ENCODE data around the gene COBL. TPM values are rescaled to one million over a fixed set of nuclear protein-coding genes. Genes with fewer than 3 reads are reported as not detected.

The COBL gene
- total and polyA plus RNA-seq, 9 of the 15 experiments (the other 6 are each of a cell fraction or from before 2014, with no cell fraction given) = 0.01 to 2.4 (median 0.09) TPM; not detected in 3

DNA sequence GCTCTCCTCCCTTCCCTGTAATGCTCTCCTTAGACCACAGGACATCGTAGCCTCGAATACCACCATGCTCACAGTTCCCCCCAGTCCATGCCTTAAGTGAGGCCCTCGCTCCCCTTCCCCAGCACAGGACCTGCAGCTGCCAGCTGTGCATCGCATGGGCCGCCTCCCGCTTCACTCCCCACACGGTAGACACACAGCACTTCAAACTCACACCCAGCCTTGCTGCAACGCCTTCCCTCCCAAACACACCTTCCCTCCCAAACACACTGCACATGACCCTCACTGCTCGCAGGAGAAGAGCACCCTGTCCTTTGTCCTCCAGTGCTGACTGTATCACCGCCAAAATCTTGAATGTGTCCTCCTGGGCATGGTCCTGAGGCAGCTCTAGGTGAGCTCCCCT is 42.6 kb downstream of the COBL start:
- no peaks in the 10 kb centered on the region for H3K9me1 ChIP-seq (ENCODE audit: control insufficient read depth, insufficient read depth, low read length)
- H3K27ac ChIP-seq (ENCODE audit: extremely low read depth, low read depth, low read length) = no peak overlapping the region
- no peaks in the 10 kb centered on the region; the same call in 1 of the 2 replicates for H4K20me1 ChIP-seq (replicated peaks; ENCODE audit: control insufficient read depth, insufficient read depth, low read length)
- H3K27me3 ChIP-seq (ENCODE audit: control insufficient read depth in 2 of 2, insufficient read depth in 2 of 2, low read length in 2 of 2) = peaks cover 22 to 48% of the 10 kb centered on the region in 2 experiments
- ChIA-PET CTCF (ENCODE audit: low intra/inter-chr PET ratio) (no interaction called here), POLR2A (no interaction called here)
- in situ Hi-C loops (cut with MboI) = no loop called here
- no peaks in the 10 kb centered on the region for H3K36me3 ChIP-seq (ENCODE audit: control insufficient read depth, insufficient read depth, low read length)
- H3K9ac ChIP-seq (ENCODE audit: insufficient read depth in 1 of 2, low read depth in 2 of 2, low read length in 2 of 2) = no peak overlapping the region
- BruUV-seq (replicated peaks) = no TSS peak
- H3K79me2 ChIP-seq (ENCODE audit: control insufficient read depth, insufficient read depth, low read length) = no peaks in the 10 kb centered on the region
- no peak overlapping the region for H2AFZ ChIP-seq (ENCODE audit: low read depth, low read length)
- DNase-seq (ENCODE audit: extremely low read depth in 1 of 4, low spot score in 3 of 4) (no peak), FAIRE-seq (no peak), ATAC-seq (no peak)
- H3K4me2 ChIP-seq (ENCODE audit: insufficient read depth, low read length) = no peak overlapping the region
- H3K9me3 ChIP-seq (replicated peaks; ENCODE audit: control insufficient read depth, insufficient read depth, low read depth, low read length) = no peaks in the 10 kb centered on the region
- TF ChIP-seq KAT7 (CRISPR knock-in tag; IDR thresholded peaks at IDR 0.05; ENCODE audit: borderline replicate concordance) = no peak
- TF ChIP-seq SP2 (IDR thresholded peaks at IDR 0.05; ENCODE audit: extremely low read depth, low read depth, low read length, poor library complexity, severe bottlenecking) = no peak
- no peak for TF ChIP-seq E2F3 (CRISPR knock-in tag; IDR thresholded peaks at IDR 0.05)
- no peak for TF ChIP-seq NR2C1 (IDR thresholded peaks at IDR 0.05)
- TF ChIP-seq NR2C1 (tag; IDR thresholded peaks at IDR 0.05) = no peak
- TF ChIP-seq NR2C2 (CRISPR knock-in tag; IDR thresholded peaks at IDR 0.05) = no peak
- TF ChIP-seq NR2C2 (tag; IDR thresholded peaks at IDR 0.05) = no peak
- TF ChIP-seq ZNF79 (CRISPR knock-in tag; IDR thresholded peaks at IDR 0.05; ENCODE audit: low read depth) = no peak
- TF ChIP-seq JUN (IDR thresholded peaks at IDR 0.05; ENCODE audit: borderline replicate concordance, low read depth, low read length) = no peak
- TF ChIP-seq JUN (CRISPR knock-in tag; IDR thresholded peaks at IDR 0.05; ENCODE audit: borderline replicate concordance) = no peak
- no peak for TF ChIP-seq E2F6 (IDR thresholded peaks at IDR 0.05; ENCODE audit: borderline replicate concordance in 1 of 2, extremely low read depth in 1 of 2, insufficient read depth in 1 of 2, insufficient read length in 1 of 2, low read depth in 1 of 2, low read length in 1 of 2, poor library complexity in 1 of 2, severe bottlenecking in 1 of 2)
- TF ChIP-seq, protein P1, sequence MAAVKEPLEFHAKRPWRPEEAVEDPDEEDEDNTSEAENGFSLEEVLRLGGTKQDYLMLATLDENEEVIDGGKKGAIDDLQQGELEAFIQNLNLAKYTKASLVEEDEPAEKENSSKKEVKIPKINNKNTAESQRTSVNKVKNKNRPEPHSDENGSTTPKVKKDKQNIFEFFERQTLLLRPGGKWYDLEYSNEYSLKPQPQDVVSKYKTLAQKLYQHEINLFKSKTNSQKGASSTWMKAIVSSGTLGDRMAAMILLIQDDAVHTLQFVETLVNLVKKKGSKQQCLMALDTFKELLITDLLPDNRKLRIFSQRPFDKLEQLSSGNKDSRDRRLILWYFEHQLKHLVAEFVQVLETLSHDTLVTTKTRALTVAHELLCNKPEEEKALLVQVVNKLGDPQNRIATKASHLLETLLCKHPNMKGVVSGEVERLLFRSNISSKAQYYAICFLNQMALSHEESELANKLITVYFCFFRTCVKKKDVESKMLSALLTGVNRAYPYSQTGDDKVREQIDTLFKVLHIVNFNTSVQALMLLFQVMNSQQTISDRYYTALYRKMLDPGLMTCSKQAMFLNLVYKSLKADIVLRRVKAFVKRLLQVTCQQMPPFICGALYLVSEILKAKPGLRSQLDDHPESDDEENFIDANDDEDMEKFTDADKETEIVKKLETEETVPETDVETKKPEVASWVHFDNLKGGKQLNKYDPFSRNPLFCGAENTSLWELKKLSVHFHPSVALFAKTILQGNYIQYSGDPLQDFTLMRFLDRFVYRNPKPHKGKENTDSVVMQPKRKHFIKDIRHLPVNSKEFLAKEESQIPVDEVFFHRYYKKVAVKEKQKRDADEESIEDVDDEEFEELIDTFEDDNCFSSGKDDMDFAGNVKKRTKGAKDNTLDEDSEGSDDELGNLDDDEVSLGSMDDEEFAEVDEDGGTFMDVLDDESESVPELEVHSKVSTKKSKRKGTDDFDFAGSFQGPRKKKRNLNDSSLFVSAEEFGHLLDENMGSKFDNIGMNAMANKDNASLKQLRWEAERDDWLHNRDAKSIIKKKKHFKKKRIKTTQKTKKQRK (IDR thresholded peaks at IDR 0.05; ENCODE audit: borderline replicate concordance, low read depth, low read length) = no peak
- no peak for TF ChIP-seq ZNF146 (CRISPR knock-in tag; IDR thresholded peaks at IDR 0.05; ENCODE audit: unreplicated experiment)
- no peak for TF ChIP-seq ZNF696 (CRISPR knock-in tag; conservative IDR thresholded peaks at IDR 0.05)
- H3K4me3 ChIP-seq = no peak overlapping the region
- WGBS (ENCODE audit: insufficient coverage, low coverage, missing lambda C conversion rate) = under 1% methylated on average over 10 of the region's 10 CpGs
- intact Hi-C loops (cut with micrococcal nuclease) = no loop called here
- H3K4me1 ChIP-seq (replicated peaks in 1 of 2; ENCODE audit: control insufficient read depth in 2 of 2, insufficient read depth in 2 of 2, low read length in 2 of 2) = no peaks in the 10 kb centered on the region
